Prostate gland (tissue), 2 donors: ENCODE results near the gene CDC42. TPM values are rescaled to one million over a fixed set of nuclear protein-coding genes. Genes with fewer than 3 reads are reported as not detected.

ENCODE experiments used
- DNase-seq: peaks from one replicate; pipeline ENCODE4 v3.0.0-alpha.2; 2019; ENCODE audit warnings: low spot score
- H3K27ac ChIP-seq, 2 donors: fragments of 200-600 bp; sonication (generic); 2 replicates each; pipeline ENCODE4 v1.5.1; 2017 to 2019
- H3K27me3 ChIP-seq: fragments of 200-600 bp; sonication (generic); replicated peaks from 2 replicates; pipeline ENCODE4 v1.5.1; 2019; ENCODE audit not compliant: insufficient read depth
- H3K36me3 ChIP-seq, 2 donors: fragments of 200-600 bp; sonication (generic); 1 replicate in 1 of 2; 2 replicates in 1 of 2; pipeline versions ENCODE4 v1.5.1 to v1.8.1; 2017 to 2019
- H3K4me1 ChIP-seq: fragments of 200-600 bp; sonication (generic); replicated peaks from 2 replicates; pipeline ENCODE4 v1.5.1; 2019
- H3K4me3 ChIP-seq, 2 donors: fragments of 200-600 bp; sonication (generic); 2 replicates each; pipeline ENCODE4 v1.5.1; 2017 to 2019
- H3K9me3 ChIP-seq: fragments of 200-600 bp; sonication (generic); 2 replicates; pipeline ENCODE4 v1.5.1; 2017
- POLR2A ChIP-seq: fragments of 450-650 bp; IDR thresholded peaks from one replicate; pipeline ENCODE4 v1.6.1; 2016; ENCODE audit warnings: antibody characterized with exemption, mild to moderate bottlenecking
- POLR2AphosphoS5 ChIP-seq: sonication (generic); formaldehyde crosslinking; IDR thresholded peaks from one replicate; pipeline ENCODE4 v1.6.1; 2017; ENCODE audit warnings: antibody characterized with exemption
- WGBS: methylation state at CpG from one replicate; pipeline ENCODE4 v1.1.5; 2018; 5-methylcytosine and 5-hydroxymethylcytosine counted together
- intact Hi-C: fragments of 100-400 bp; cut with DNase I; formaldehyde crosslinking; loops from one replicate; pipeline ENCODE4 v1.14.2; 2022
- total RNA-seq, 2 donors: library from RNA; depleted of rRNA; stranded (reverse); fragments of >200 nt; gene quantifications; one replicate each; pipeline ENCODE4 v1.1.0, GENCODE V29; 2016
- TF ChIP-seq, protein P1 (sequence below), 4 experiments: fragments of 200-600 bp in 2 of 4; fragments of 450-650 bp in 2 of 4; sonication (generic) in 2 of 4; IDR thresholded peaks; 1 replicate in 3 of 4; 2 replicates in 1 of 4; pipeline ENCODE4 v1.5.1; 2016 to 2019; ENCODE audit warnings: antibody characterized with exemption in 4 of 4, mild to moderate bottlenecking in 2 of 4, moderate library complexity in 2 of 4

The CDC42 gene
- total RNA-seq, 2 donors from 2014 or later, result 164 to 182 TPM

DNA sequence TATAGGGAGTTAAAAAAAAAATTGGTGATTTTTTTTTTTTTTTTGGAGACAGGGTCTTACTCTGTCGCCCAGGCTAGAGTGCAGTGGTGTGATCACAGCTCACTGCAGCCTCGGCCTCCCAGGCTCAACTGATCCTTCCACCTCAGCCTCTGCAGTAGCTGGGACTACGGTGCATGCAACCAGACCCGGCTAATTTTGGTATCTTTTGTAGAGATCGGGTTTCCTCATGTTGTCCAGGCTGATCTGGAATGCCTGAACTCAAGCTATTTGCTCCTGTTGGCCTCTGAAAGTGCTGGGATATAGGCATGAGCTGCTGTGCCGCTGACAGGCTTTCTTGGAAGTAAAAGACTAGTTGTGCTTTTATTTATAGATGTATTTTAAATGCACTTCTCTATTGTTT is 3.0 kb downstream of the CDC42 start:
- no peaks in the 10 kb centered on the region for H3K27me3 ChIP-seq
- no peak overlapping the region for H3K4me3 ChIP-seq
- intact Hi-C loops, result no loop called here
- no peak for TF ChIP-seq POLR2A
- no peak for TF ChIP-seq POLR2AphosphoS5
- TF ChIP-seq, protein P1, sequence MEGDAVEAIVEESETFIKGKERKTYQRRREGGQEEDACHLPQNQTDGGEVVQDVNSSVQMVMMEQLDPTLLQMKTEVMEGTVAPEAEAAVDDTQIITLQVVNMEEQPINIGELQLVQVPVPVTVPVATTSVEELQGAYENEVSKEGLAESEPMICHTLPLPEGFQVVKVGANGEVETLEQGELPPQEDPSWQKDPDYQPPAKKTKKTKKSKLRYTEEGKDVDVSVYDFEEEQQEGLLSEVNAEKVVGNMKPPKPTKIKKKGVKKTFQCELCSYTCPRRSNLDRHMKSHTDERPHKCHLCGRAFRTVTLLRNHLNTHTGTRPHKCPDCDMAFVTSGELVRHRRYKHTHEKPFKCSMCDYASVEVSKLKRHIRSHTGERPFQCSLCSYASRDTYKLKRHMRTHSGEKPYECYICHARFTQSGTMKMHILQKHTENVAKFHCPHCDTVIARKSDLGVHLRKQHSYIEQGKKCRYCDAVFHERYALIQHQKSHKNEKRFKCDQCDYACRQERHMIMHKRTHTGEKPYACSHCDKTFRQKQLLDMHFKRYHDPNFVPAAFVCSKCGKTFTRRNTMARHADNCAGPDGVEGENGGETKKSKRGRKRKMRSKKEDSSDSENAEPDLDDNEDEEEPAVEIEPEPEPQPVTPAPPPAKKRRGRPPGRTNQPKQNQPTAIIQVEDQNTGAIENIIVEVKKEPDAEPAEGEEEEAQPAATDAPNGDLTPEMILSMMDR (IDR thresholded peaks at IDR 0.05), result no peak
- 49% methylated on average over 6 of the region's 6 CpGs for WGBS
- no peaks in the 10 kb centered on the region for H3K36me3 ChIP-seq
- DNase-seq, result no peak
- peaks cover 12% of the 10 kb centered on the region for H3K4me1 ChIP-seq
- no peak overlapping the region for H3K27ac ChIP-seq
- no peaks in the 10 kb centered on the region for H3K9me3 ChIP-seq

GRCh38 chr1:22056043-22056442 is 3.5 kb downstream of the CDC42 start:
- intact Hi-C loops, result no loop called here
- WGBS, result 25% methylated on average over 1 of the region's 1 CpG
- Histone ChIP-seq H3K9me3 (no peaks in the 10 kb centered on the region), H3K36me3 (no peaks in the 10 kb centered on the region), H3K4me1 (peaks cover 12% of the 10 kb centered on the region), H3K27me3 (no peaks in the 10 kb centered on the region), H3K27ac (no peak overlapping the region), H3K4me3 (no peak overlapping the region)
- no peak for DNase-seq
- TF ChIP-seq, protein P1 (IDR thresholded peaks at IDR 0.05), result no peak

- no peak for DNase-seq
- TF ChIP-seq POLR2AphosphoS5, result no peak
- TF ChIP-seq, protein P1 (IDR thresholded peaks at IDR 0.05), result no peak
- TF ChIP-seq POLR2A, result no peak
- H3K27me3 ChIP-seq, result no peaks in the 10 kb centered on the region
- no peaks in the 10 kb centered on the region for H3K36me3 ChIP-seq
- WGBS, result 53% methylated on average over 2 of the region's 2 CpGs
- peaks cover 12% of the 10 kb centered on the region for H3K4me1 ChIP-seq
- intact Hi-C loops, result no loop called here
- H3K27ac ChIP-seq, result no peak overlapping the region
- H3K9me3 ChIP-seq, result no peaks in the 10 kb centered on the region
- no peak overlapping the region for H3K4me3 ChIP-seq
Measured at GRCh38 chr1:22056936-22057335, 4.4 kb downstream of the CDC42 start.

DNA sequence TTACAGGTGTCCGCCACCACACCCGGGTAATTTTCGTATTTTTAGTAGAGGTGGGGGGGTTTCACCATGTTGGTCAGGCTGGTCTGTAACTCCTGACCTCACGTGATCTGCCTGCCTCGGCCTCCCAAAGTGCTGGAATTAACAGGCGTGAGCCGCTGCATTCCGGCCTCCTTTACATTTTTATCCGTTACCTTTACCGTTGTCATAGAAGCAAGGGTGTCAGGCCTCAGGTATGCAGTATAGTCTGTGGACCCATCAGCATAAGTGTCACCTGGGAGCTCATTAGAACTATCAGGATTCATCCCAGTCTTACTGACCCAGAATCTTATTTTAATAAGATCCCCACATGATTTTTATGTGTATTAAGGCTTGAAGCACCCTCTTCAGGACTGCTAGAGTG is 5.4 kb downstream of the CDC42 start:
- 97% methylated on average over 10 of the region's 10 CpGs for WGBS
- intact Hi-C loops, result no loop called here
- no peaks in the 10 kb centered on the region for H3K9me3 ChIP-seq
- no peak overlapping the region for H3K4me3 ChIP-seq
- H3K36me3 ChIP-seq, result no peaks in the 10 kb centered on the region
- no peak for DNase-seq
- TF ChIP-seq POLR2AphosphoS5, result no peak
- TF ChIP-seq, protein P1 (IDR thresholded peaks at IDR 0.05), result no peak
- TF ChIP-seq POLR2A, result no peak
- no peak overlapping the region for H3K27ac ChIP-seq
- H3K27me3 ChIP-seq, result no peaks in the 10 kb centered on the region
- H3K4me1 ChIP-seq, result peaks cover 12% of the 10 kb centered on the region

- TF ChIP-seq POLR2AphosphoS5, result no peak
- no peaks in the 10 kb centered on the region for H3K36me3 ChIP-seq
Measured at GRCh38 chr1:22064751-22065402, 12.4 kb downstream of the CDC42 start.

More at GRCh38 chr1:22064751-22065402, 12.4 kb downstream of the CDC42 start:
- no peak for DNase-seq
- intact Hi-C loops, result no loop called here
- H3K9me3 ChIP-seq, result no peaks in the 10 kb centered on the region
- no peak overlapping the region for H3K4me3 ChIP-seq
- WGBS, result 73% methylated on average over 12 of the region's 12 CpGs
- no peak overlapping the region for H3K27ac ChIP-seq
- no peaks in the 10 kb centered on the region for H3K27me3 ChIP-seq
- H3K4me1 ChIP-seq, result peaks cover 9% of the 10 kb centered on the region
